Vagina (tissue), 2 donors: ENCODE results near the gene GOLT1A. TPM values are rescaled to one million over a fixed set of nuclear protein-coding genes. Genes with fewer than 3 reads are reported as not detected.
A peak's percentile ranks its signal among the peaks of the same experiment; 100 is the strongest.

Source experiments
- DNase-seq, 2 donors: peaks; one replicate each; pipeline ENCODE4 v3.0.0-alpha.2; 2017; ENCODE audit errors: extremely low spot score in 2 of 2
- H3K27ac ChIP-seq: fragments of 200-600 bp; sonication (generic); one replicate; pipeline ENCODE4 v1.5.1; 2019
- H3K27me3 ChIP-seq: fragments of 200-600 bp; sonication (generic); one replicate; pipeline ENCODE4 v1.5.1; 2019
- H3K36me3 ChIP-seq, 2 donors: fragments of 200-600 bp; sonication (generic); one replicate each; pipeline ENCODE4 v1.5.1; 2017 to 2019
- H3K4me1 ChIP-seq: fragments of 200-600 bp; sonication (generic); one replicate; pipeline ENCODE4 v1.5.1; 2019
- H3K4me3 ChIP-seq, 2 donors: fragments of 200-600 bp; sonication (generic); 1 replicate in 1 of 2; 2 replicates in 1 of 2; pipeline ENCODE4 v1.5.1; 2016 to 2019
- H3K9me3 ChIP-seq: fragments of 200-600 bp; sonication (generic); one replicate; pipeline ENCODE4 v1.5.1; 2019
- CTCF ChIP-seq, 3 experiments: fragments of 450-650 bp in 2 of 3; fragments of 200-600 bp in 1 of 3; sonication (generic) in 1 of 3; IDR thresholded peaks; one replicate each; pipeline ENCODE4 v1.5.1; 2017 to 2019; ENCODE audit warnings: antibody characterized with exemption in 3 of 3, mild to moderate bottlenecking in 2 of 3, moderate library complexity in 2 of 3
- POLR2A ChIP-seq, 2 donors: fragments of 450-650 bp; IDR thresholded peaks; one replicate each; pipeline ENCODE4 v1.6.1; 2017; ENCODE audit warnings: antibody characterized with exemption in 2 of 2, mild to moderate bottlenecking in 2 of 2, moderate library complexity in 2 of 2
- POLR2AphosphoS5 ChIP-seq, 2 donors: sonication (generic); formaldehyde crosslinking; IDR thresholded peaks; one replicate each; pipeline ENCODE4 v1.9.0; 2017; ENCODE audit warnings: antibody characterized with exemption in 2 of 2, mild to moderate bottlenecking in 2 of 2, low read depth in 1 of 2; ENCODE audit not compliant: insufficient read depth in 1 of 2
- intact Hi-C: fragments of 100-400 bp; cut with DNase I; formaldehyde crosslinking; loops from one replicate; pipeline ENCODE4 v1.15.1; 2023
- total RNA-seq: library from RNA; depleted of rRNA; stranded (reverse); fragments of >200 nt; gene quantifications from one replicate; pipeline ENCODE4 v1.2.3, GENCODE V29; 2016

GOLT1A gene
- total RNA-seq, 1 donor from 2014 or later, result not detected

GRCh38 chr1:204212715-204213114 is 1.1 kb downstream of the GOLT1A start:
- intact Hi-C loops, result loop anchor here (5.0 kb wide), 1 partner anchor 50 kb away; no protein-coding TSS in a partner anchor
- no peak overlapping the region for H3K27ac ChIP-seq
- TF ChIP-seq POLR2AphosphoS5 (IDR thresholded peaks at IDR 0.05; ENCODE audit: insufficient read depth in 1 of 2, low read depth in 1 of 2), result no peak
- no peak for TF ChIP-seq CTCF (IDR thresholded peaks at IDR 0.05)
- no peak for TF ChIP-seq POLR2A (IDR thresholded peaks at IDR 0.05)
- DNase-seq, result no peak
- no peaks in the 10 kb centered on the region for H3K27me3 ChIP-seq
- peaks cover 8% of the 10 kb centered on the region for H3K4me1 ChIP-seq
- H3K4me3 ChIP-seq, result no peak overlapping the region
- no peaks in the 10 kb centered on the region for H3K36me3 ChIP-seq
- H3K9me3 ChIP-seq, result no peaks in the 10 kb centered on the region

GRCh38 chr1:204211046-204211445 is 2.7 kb downstream of the GOLT1A start:
- no peak overlapping the region for H3K27ac ChIP-seq
- H3K4me1 ChIP-seq, result peaks cover 8% of the 10 kb centered on the region
- no peak for DNase-seq
- H3K36me3 ChIP-seq, result no peaks in the 10 kb centered on the region
- no peaks in the 10 kb centered on the region for H3K27me3 ChIP-seq
- intact Hi-C loops, result loop anchor here (5.0 kb wide), 1 partner anchor 49 kb away; no protein-coding TSS in a partner anchor
- H3K9me3 ChIP-seq, result no peaks in the 10 kb centered on the region
- TF ChIP-seq POLR2A (IDR thresholded peaks at IDR 0.05), result no peak
- no peak for TF ChIP-seq CTCF (IDR thresholded peaks at IDR 0.05)
- no peak for TF ChIP-seq POLR2AphosphoS5 (IDR thresholded peaks at IDR 0.05; ENCODE audit: insufficient read depth in 1 of 2, low read depth in 1 of 2)
- no peak overlapping the region for H3K4me3 ChIP-seq

- intact Hi-C loops, result no loop called here
- Histone ChIP-seq H3K9me3 (no peaks in the 10 kb centered on the region), H3K36me3 (no peaks in the 10 kb centered on the region), H3K4me3 (no peak overlapping the region), H3K27me3 (no peaks in the 10 kb centered on the region), H3K4me1 (no peaks in the 10 kb centered on the region), H3K27ac (no peak overlapping the region)
- TF ChIP-seq CTCF (IDR thresholded peaks at IDR 0.05), result peak; percentile 53 to 83 (median 61)
- TF ChIP-seq POLR2AphosphoS5 (IDR thresholded peaks at IDR 0.05; ENCODE audit: insufficient read depth in 1 of 2, low read depth in 1 of 2), result no peak
- no peak for TF ChIP-seq POLR2A (IDR thresholded peaks at IDR 0.05)
- no peak for DNase-seq
Observed at GRCh38 chr1:204207136-204207616, 6.6 kb downstream of the GOLT1A start.

- intact Hi-C loops, result no loop called here
- Histone ChIP-seq H3K4me1 (no peaks in the 10 kb centered on the region), H3K27ac (no peak overlapping the region), H3K27me3 (no peaks in the 10 kb centered on the region), H3K36me3 (no peaks in the 10 kb centered on the region), H3K4me3 (no peak overlapping the region), H3K9me3 (no peaks in the 10 kb centered on the region)
- no peak for DNase-seq
- no peak for TF ChIP-seq CTCF (IDR thresholded peaks at IDR 0.05)
- no peak for TF ChIP-seq POLR2AphosphoS5 (IDR thresholded peaks at IDR 0.05; ENCODE audit: insufficient read depth in 1 of 2, low read depth in 1 of 2)
- TF ChIP-seq POLR2A (IDR thresholded peaks at IDR 0.05), result no peak
Observed at GRCh38 chr1:204206121-204206520, 7.7 kb downstream of the GOLT1A start.

GRCh38 chr1:204205486-204205885 is 8.3 kb downstream of the GOLT1A start:
- no peaks in the 10 kb centered on the region for H3K9me3 ChIP-seq
- H3K27ac ChIP-seq, result no peak overlapping the region
- no peak for DNase-seq
- H3K4me3 ChIP-seq, result no peak overlapping the region
- no peaks in the 10 kb centered on the region for H3K4me1 ChIP-seq
- intact Hi-C loops, result no loop called here
- H3K36me3 ChIP-seq, result no peaks in the 10 kb centered on the region
- TF ChIP-seq CTCF (IDR thresholded peaks at IDR 0.05) (no peak), POLR2A (IDR thresholded peaks at IDR 0.05) (no peak), POLR2AphosphoS5 (IDR thresholded peaks at IDR 0.05; ENCODE audit: insufficient read depth in 1 of 2, low read depth in 1 of 2) (no peak)
- no peaks in the 10 kb centered on the region for H3K27me3 ChIP-seq
